D721Med (cell line): ENCODE measurements around the gene UST.
"Not testable (repeated sequence)": the region's sequence is repeated elsewhere in the genome, so short reads cannot be mapped to it uniquely, and the experiment has no call there.

Experiments
- DNase-seq: peaks from one replicate; pipeline ENCODE4 v3.0.0; 2011; ENCODE audit warnings: low spot score; ENCODE audit not compliant: insufficient read length
- FAIRE-seq: peaks from 2 replicates; lab custom pipeline; 2011; peaks lifted over from hg19 to GRCh38; lab: Jason Lieb, UNC
- TF ChIP-seq, protein P1 (sequence below): IDR thresholded peaks from 2 replicates; pipeline ENCODE4 v1.5.1; 2012; ENCODE audit warnings: mild to moderate bottlenecking, control low read depth; ENCODE audit not compliant: insufficient read depth; ENCODE audit errors: missing control alignments

Gene UST

DNA sequence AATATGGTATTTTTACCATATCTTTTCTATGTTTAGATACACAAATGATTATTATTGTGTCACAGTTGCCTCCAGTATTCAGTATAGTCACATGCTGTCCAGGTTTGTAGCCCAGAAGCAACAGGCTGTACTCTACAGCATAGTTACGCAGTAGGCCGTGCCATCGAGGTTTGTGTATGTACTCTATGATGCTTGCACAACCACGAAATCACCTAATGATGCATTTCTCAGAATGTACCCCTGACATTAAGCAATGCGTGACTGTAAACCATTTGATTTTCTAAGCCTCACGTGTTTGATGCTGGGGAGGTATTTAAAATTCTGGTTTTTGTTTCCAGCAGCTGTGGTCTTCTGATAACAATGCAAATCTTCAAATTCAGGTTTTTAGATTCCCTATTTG, 207.6 kb downstream of the UST start:
- no peak for DNase-seq
- TF ChIP-seq, protein P1, sequence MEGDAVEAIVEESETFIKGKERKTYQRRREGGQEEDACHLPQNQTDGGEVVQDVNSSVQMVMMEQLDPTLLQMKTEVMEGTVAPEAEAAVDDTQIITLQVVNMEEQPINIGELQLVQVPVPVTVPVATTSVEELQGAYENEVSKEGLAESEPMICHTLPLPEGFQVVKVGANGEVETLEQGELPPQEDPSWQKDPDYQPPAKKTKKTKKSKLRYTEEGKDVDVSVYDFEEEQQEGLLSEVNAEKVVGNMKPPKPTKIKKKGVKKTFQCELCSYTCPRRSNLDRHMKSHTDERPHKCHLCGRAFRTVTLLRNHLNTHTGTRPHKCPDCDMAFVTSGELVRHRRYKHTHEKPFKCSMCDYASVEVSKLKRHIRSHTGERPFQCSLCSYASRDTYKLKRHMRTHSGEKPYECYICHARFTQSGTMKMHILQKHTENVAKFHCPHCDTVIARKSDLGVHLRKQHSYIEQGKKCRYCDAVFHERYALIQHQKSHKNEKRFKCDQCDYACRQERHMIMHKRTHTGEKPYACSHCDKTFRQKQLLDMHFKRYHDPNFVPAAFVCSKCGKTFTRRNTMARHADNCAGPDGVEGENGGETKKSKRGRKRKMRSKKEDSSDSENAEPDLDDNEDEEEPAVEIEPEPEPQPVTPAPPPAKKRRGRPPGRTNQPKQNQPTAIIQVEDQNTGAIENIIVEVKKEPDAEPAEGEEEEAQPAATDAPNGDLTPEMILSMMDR, result no peak
- no peak for FAIRE-seq

DNA sequence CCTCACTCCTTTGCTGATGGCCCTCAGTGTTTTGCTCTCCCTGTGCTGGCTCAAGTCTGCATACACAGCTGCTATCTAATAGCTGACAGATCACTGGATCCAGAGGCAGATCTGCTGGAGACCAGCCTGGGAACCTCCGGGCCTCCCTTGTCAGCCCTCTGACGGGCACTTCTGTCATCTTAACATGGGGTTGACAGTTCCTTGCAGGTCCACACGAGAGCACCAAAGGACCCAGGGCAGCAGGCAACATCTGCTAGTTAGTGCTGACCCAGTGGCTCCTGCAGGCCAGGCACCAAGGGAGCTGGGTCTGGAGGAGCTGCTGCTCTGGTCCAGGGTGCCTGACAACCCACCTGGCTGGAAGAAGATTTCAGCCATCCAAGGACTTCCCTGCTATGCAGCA, 208.1 kb downstream of the UST start:
- DNase-seq (no peak), FAIRE-seq (no peak)
- TF ChIP-seq, protein P1, result no peak

DNA sequence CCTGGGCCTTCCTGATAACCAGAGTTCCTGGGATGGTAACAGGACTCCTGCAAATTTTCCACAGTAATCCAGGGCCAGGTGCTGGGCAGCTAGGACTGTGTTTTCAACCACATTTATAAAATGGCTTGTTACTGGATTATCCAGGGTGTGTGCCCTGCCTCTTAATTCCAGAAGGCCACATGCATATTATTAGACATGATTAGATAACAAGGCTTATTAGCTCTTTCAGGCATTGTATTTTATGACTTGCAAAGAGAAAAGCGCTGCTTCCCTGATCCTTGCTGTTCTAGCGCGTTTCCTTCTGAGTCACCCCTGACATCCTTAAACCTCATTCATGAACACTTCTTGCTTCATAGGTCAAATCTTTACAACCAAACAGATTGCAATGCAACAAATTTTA, 208.6 kb downstream of the UST start:
- TF ChIP-seq, protein P1, result no peak
- no peak for FAIRE-seq
- no peak for DNase-seq

DNA sequence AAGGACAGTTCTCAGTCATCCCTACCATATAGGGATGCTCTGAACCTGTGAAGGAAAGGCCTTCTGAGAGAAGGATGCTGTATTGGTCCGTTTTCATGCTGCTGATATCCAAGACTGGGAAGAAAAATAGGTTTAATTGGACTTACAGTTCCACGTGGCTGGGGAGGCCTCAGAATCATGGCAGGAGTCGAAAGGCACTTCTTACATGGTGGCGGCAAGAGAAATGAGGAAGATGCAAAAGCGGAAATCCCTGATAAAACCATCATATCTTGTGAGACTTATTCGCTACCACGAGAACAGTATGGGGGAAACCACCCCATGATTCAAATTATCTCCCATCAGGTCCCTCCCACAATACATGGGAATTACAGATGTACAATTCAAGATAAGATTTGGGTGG, 209.3 kb downstream of the UST start:
- not testable (repeated sequence) for FAIRE-seq, DNase-seq

DNA sequence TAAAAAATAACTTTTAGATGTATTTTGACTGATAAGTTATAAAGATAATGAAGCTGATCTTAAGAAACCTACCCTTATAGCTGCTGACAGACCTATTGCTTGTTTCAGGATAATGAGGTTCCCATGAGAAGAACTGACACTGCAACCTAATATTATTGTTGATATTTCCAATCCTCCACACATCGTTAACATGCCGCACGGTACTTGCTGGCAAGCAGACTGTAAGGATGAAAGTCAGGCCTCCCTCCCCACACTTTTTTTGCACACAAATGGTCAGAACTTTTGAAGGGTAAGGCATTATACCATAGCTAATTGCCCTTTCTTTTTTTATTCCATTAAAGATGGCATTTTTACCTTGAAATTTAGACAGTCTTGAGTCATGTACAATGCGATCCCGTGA, 210.9 kb downstream of the UST start:
- DNase-seq (no peak), FAIRE-seq (no peak)
- TF ChIP-seq, protein P1, result no peak

- DNase-seq (no peak), FAIRE-seq (no peak)
- TF ChIP-seq, protein P1, result peak; percentile 27
These were observed 212.2 kb downstream of the UST start for GRCh38 chr6:148959008-148959407.

- TF ChIP-seq, protein P1, result no peak
- FAIRE-seq (no peak), DNase-seq (no peak)
These were observed 212.7 kb downstream of the UST start for GRCh38 chr6:148959501-148959900.
